Measurements from ENCODE around the gene OR2V2. TPM values are rescaled to one million over a fixed set of nuclear protein-coding genes. Genes with fewer than 3 reads are reported as not detected.
A peak's percentile ranks its signal among the peaks of the same experiment; 100 is the strongest.

The OR2V2 gene
- total and polyA plus RNA-seq, 4 donors, result 0.06 TPM; not detected in 3

- H3K27ac ChIP-seq (ENCODE audit: low read depth, low read length), result peak overlapping the region; percentile 50
- no peaks in the 10 kb centered on the region for H3K36me3 ChIP-seq (ENCODE audit: control insufficient read depth, insufficient read depth, low read length)
- H3K27me3 ChIP-seq (ENCODE audit: control insufficient read depth, insufficient read depth, low read length), result no peaks in the 10 kb centered on the region
- H3K4me1 ChIP-seq (ENCODE audit: control insufficient read depth, insufficient read depth, low read length), result peaks cover 42% of the 10 kb centered on the region
- WGBS (ENCODE audit: insufficient coverage), result 0% methylated on average over 30 of the region's 35 CpGs
- DNase-seq (ENCODE audit: low read depth in 4 of 6, low spot score in 6 of 6), result peak in 4 of 6 donors; percentile 80 to 94 (median 87)
- peak overlapping the region; percentile 88 for H3K4me3 ChIP-seq (ENCODE audit: low read depth, low read length)
- no peaks in the 10 kb centered on the region for H3K9me3 ChIP-seq (ENCODE audit: control insufficient read depth, insufficient read depth, low read length)
Measured at GRCh38 chr5:181188700-181189362, 41.4 kb downstream of the OR2V2 start.

DNA sequence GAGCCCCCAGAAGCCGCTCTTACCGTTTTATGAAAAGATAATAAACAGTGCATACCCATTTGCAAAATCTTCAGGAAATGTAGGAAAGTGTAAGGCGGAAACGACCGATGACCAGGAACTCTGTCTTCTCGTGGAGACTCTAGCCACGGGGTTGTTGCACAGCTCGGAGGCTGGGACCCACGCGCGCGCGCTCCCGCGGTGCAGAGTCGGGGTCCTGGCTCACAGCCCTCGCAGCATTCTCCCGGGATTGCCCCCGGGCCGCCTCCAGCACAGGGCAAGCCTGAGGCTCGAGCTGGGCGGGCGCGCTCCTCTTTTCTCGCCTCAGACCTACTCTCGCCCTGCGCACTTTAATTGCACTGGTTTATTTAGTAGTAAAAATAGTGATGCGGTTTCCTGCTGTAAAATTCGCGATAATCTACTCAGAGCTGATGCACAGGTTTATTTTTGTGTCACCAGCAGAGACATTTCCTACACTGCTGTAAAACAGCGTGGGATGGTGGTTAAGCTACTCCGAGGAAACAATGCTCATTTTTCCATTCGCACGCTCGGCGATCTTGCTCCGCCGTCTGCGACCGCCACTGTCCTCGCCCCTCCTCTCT, 42.1 kb downstream of the OR2V2 start:
- H3K4me3 ChIP-seq (ENCODE audit: low read depth, low read length), result peak overlapping the region; percentile 88
- no peaks in the 10 kb centered on the region for H3K36me3 ChIP-seq (ENCODE audit: control insufficient read depth, insufficient read depth, low read length)
- 0% methylated on average over 32 of the region's 41 CpGs for WGBS (ENCODE audit: insufficient coverage)
- no peaks in the 10 kb centered on the region for H3K9me3 ChIP-seq (ENCODE audit: control insufficient read depth, insufficient read depth, low read length)
- H3K4me1 ChIP-seq (ENCODE audit: control insufficient read depth, insufficient read depth, low read length), result peaks cover 41% of the 10 kb centered on the region
- H3K27me3 ChIP-seq (ENCODE audit: control insufficient read depth, insufficient read depth, low read length), result no peaks in the 10 kb centered on the region
- H3K27ac ChIP-seq (ENCODE audit: low read depth, low read length), result peak overlapping the region; percentile 50
- peak in 2 of 6 donors; percentile 70 to 75 for DNase-seq (ENCODE audit: low read depth in 4 of 6, low spot score in 6 of 6)

GRCh38 chr5:181189962-181190710, 42.8 kb downstream of the OR2V2 start:
- H3K27ac ChIP-seq (ENCODE audit: low read depth, low read length), result no peak overlapping the region
- under 1% methylated on average over 50 of the region's 52 CpGs for WGBS (ENCODE audit: insufficient coverage)
- H3K9me3 ChIP-seq (ENCODE audit: control insufficient read depth, insufficient read depth, low read length), result no peaks in the 10 kb centered on the region

DNA sequence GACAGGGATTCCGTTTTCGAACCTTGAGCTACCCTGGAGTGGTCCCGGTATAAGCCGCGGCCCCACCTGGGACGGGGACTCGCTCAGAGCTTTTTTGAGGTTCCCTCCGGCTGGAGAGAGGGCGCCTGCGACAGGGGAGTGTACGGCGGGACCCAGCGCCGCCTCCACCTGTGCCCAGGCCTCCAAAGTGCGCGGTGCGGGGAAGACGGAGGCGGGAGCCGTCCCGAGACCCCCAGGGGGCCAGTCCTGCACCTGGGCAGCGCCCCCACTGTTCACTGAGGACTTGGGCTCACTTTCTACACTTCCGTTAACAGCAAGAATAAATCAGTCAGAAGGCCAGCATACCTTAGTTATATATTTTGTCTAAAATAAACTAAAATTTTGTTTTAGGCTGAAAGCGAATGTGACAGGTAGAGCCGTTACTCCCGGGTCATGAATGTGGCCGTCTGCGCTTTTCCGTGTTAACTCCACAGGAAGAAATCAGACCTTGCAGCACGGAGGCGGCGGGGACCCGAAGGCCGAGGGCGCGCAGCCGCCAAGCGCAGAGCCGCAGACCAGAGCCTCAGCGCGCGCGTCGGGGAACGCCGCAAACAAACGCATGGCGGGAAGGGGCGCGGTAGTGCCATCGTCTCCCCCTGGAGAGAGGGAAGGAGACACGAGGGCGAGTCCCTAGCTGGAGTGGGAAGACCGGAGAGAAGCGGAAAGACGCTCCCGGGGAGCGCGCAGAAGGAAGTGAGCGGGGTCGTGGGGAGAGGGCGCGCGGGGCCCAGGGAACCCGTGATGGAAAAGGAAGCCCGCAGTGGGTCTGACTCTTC, 43.5 kb downstream of the OR2V2 start:
- peak in 1 of 6 donors; percentile 78 for DNase-seq (ENCODE audit: low read depth in 4 of 6, low spot score in 6 of 6)
- peaks cover 42% of the 10 kb centered on the region for H3K4me1 ChIP-seq (ENCODE audit: control insufficient read depth, insufficient read depth, low read length)
- WGBS (ENCODE audit: insufficient coverage), result 0% methylated on average over 65 of the region's 66 CpGs
- H3K4me3 ChIP-seq (ENCODE audit: low read depth, low read length), result peak overlapping the region; percentile 88
- peak overlapping the region; percentile 75 for H3K27ac ChIP-seq (ENCODE audit: low read depth, low read length)
- no peaks in the 10 kb centered on the region for H3K9me3 ChIP-seq (ENCODE audit: control insufficient read depth, insufficient read depth, low read length)
- peaks cover 7% of the 10 kb centered on the region for H3K36me3 ChIP-seq (ENCODE audit: control insufficient read depth, insufficient read depth, low read length)
- H3K27me3 ChIP-seq (ENCODE audit: control insufficient read depth, insufficient read depth, low read length), result peaks cover 9% of the 10 kb centered on the region

More at GRCh38 chr5:181189962-181190710, 42.8 kb downstream of the OR2V2 start:
- peaks cover 4% of the 10 kb centered on the region for H3K36me3 ChIP-seq (ENCODE audit: control insufficient read depth, insufficient read depth, low read length)
- peaks cover 6% of the 10 kb centered on the region for H3K27me3 ChIP-seq (ENCODE audit: control insufficient read depth, insufficient read depth, low read length)
- peak in 1 of 6 donors; percentile 35 for DNase-seq (ENCODE audit: low read depth in 4 of 6, low spot score in 6 of 6)
- peak overlapping the region; percentile 88 for H3K4me3 ChIP-seq (ENCODE audit: low read depth, low read length)
- H3K4me1 ChIP-seq (ENCODE audit: control insufficient read depth, insufficient read depth, low read length), result peaks cover 41% of the 10 kb centered on the region

DNA sequence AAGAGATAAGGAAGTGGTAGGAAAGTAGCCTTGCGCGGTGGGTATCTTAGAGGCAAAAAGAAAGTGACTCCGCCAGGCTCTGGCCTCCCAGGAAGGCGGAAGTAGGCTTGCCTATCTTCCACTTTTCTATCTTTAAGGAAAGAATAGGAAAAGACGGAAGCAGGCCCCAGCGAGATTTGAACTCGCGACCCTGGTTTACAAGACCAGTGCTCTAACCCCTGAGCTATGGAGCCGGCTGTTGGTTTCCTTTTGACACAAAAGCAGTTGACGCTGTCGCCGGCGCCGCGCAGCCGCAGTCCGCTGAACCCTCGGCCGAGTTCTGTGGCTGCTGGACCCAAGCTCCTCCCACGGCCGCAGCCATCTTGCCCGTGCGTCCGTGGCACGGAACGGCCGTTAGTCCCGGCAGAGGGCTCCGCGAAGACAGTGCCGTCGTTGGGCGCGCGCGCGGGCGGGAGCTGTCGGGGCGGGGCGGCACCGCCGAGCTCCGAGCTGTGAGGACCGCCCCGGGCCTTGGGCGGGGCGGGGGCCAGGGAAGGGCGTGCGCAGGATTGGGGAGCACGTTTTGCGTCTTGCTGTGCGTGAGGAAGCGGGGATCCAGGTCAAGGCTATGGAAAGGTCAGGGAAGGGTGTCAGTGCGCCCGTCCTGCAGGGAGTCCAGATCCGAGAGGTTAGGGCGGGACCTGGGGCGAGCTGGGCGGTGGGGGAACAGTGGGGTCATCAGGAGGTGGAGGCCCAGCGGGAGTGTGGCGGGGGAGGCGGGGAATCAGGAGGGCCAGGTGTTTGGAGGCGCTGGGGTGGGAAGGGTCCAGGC, 44.3 kb downstream of the OR2V2 start:
- Histone ChIP-seq H3K9me3 (ENCODE audit: control insufficient read depth, insufficient read depth, low read length) (no peaks in the 10 kb centered on the region), H3K27ac (ENCODE audit: low read depth, low read length) (peak overlapping the region; percentile 75), H3K27me3 (ENCODE audit: control insufficient read depth, insufficient read depth, low read length) (peaks cover 9% of the 10 kb centered on the region), H3K36me3 (ENCODE audit: control insufficient read depth, insufficient read depth, low read length) (peaks cover 7% of the 10 kb centered on the region), H3K4me3 (ENCODE audit: low read depth, low read length) (peak overlapping the region; percentile 88), H3K4me1 (ENCODE audit: control insufficient read depth, insufficient read depth, low read length) (peaks cover 42% of the 10 kb centered on the region)
- WGBS (ENCODE audit: insufficient coverage), result under 1% methylated on average over 64 of the region's 64 CpGs
- peak; percentile 87 to 98 (median 92) for DNase-seq (ENCODE audit: low read depth in 4 of 6, low spot score in 6 of 6)

DNA sequence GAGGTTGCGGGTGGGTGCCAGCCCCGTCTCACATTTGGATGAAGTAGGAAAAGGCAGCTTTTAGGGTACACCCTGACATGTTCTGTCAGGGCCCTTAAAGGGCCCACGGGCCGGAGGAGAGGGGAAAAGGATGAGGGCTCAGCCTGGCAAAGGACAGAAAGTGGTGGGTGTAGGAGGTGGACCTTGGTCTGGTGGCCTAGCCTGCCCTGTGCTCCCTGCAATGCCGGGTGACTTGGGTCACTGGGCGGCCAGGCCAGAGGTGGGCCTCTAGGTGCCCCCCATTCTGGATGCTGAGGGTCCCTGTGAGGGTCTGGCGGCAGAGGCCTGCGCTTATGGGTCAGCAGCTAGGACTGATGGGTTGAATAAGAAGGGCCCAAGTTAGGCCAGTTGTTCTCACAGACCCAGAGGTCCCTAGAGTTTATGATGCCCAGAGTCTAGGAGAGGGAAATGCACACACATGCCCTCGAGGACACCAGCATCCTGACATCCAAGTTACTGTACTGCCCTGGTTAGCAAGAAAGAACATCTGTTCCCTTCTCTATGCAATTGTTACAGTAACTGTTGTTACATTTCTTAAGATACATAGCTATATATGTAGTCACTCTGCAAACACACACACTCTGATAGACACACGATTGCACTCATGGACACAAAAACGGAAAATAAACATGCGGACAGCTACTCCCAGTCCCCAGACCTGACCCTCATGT, 45.1 kb downstream of the OR2V2 start:
- peaks cover 7% of the 10 kb centered on the region for H3K36me3 ChIP-seq (ENCODE audit: control insufficient read depth, insufficient read depth, low read length)
- H3K27ac ChIP-seq (ENCODE audit: low read depth, low read length), result peak overlapping the region; percentile 75
- H3K27me3 ChIP-seq (ENCODE audit: control insufficient read depth, insufficient read depth, low read length), result peaks cover 9% of the 10 kb centered on the region
- 41% methylated on average over 8 of the region's 12 CpGs for WGBS (ENCODE audit: insufficient coverage)
- peaks cover 39% of the 10 kb centered on the region for H3K4me1 ChIP-seq (ENCODE audit: control insufficient read depth, insufficient read depth, low read length)
- H3K9me3 ChIP-seq (ENCODE audit: control insufficient read depth, insufficient read depth, low read length), result no peaks in the 10 kb centered on the region
- no peak for DNase-seq (ENCODE audit: low read depth in 4 of 6, low spot score in 6 of 6)
- H3K4me3 ChIP-seq (ENCODE audit: low read depth, low read length), result peak overlapping the region; percentile 88

- DNase-seq (ENCODE audit: low read depth in 4 of 6, low spot score in 6 of 6), result no peak
- no peak overlapping the region for H3K27ac ChIP-seq (ENCODE audit: low read depth, low read length)
- 100% methylated on average over 1 of the region's 2 CpGs for WGBS (ENCODE audit: insufficient coverage)
Measured at GRCh38 chr5:181193656-181194055, 46.3 kb downstream of the OR2V2 start.

DNA sequence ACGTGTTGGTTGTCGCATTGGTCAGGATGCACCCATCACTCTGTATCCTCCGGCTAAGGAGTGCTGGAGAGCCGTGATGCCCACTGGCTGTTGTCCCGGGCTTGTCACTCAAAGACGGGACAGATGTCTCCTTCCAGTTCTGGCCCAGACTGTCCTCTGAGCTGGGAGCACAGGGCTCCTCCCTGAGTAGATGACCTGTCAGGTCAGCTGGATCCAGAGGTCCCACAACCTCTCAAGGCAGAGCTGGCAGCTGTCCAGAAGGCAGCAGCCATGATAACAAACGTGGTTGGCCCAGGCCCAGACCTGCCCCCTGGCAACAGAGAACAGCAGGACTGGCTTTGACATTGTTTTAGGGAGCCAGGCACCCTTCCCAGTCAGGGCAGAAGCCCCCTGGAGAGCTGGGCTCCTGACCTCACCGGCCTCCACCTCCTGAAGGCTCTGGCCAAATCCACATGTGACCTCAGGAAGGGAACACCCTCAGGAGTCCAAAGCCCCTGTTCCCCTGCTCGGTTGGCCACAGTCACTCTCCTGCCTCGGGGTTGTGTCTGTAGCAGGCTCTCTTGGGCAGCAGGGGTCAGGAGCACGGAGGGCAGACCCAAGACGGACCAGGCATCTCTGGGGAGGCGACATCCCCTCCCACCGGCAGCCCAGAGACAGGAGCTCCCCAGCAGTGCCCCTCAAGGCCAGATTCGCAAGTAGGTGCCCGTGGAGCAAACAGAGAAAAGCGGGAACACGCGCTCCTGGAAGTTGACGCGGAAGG, 47.3 kb downstream of the OR2V2 start:
- H3K36me3 ChIP-seq (ENCODE audit: control insufficient read depth, insufficient read depth, low read length), result peaks cover 7% of the 10 kb centered on the region
- H3K4me1 ChIP-seq (ENCODE audit: control insufficient read depth, insufficient read depth, low read length), result peaks cover 33% of the 10 kb centered on the region
- H3K27me3 ChIP-seq (ENCODE audit: control insufficient read depth, insufficient read depth, low read length), result peaks cover 18% of the 10 kb centered on the region
- H3K27ac ChIP-seq (ENCODE audit: low read depth, low read length), result no peak overlapping the region
- 53% methylated on average over 21 of the region's 21 CpGs for WGBS (ENCODE audit: insufficient coverage)
- peak in 1 of 6 donors; percentile 28 for DNase-seq (ENCODE audit: low read depth in 4 of 6, low spot score in 6 of 6)
- H3K9me3 ChIP-seq (ENCODE audit: control insufficient read depth, insufficient read depth, low read length), result no peaks in the 10 kb centered on the region
- no peak overlapping the region for H3K4me3 ChIP-seq (ENCODE audit: low read depth, low read length)

More at GRCh38 chr5:181193656-181194055, 46.3 kb downstream of the OR2V2 start:
- no peak overlapping the region for H3K4me3 ChIP-seq (ENCODE audit: low read depth, low read length)
- H3K9me3 ChIP-seq (ENCODE audit: control insufficient read depth, insufficient read depth, low read length), result no peaks in the 10 kb centered on the region
- H3K36me3 ChIP-seq (ENCODE audit: control insufficient read depth, insufficient read depth, low read length), result peaks cover 7% of the 10 kb centered on the region
- peaks cover 14% of the 10 kb centered on the region for H3K27me3 ChIP-seq (ENCODE audit: control insufficient read depth, insufficient read depth, low read length)
- peaks cover 33% of the 10 kb centered on the region for H3K4me1 ChIP-seq (ENCODE audit: control insufficient read depth, insufficient read depth, low read length)
